A673 (cell line): ENCODE results near the gene LDB2. TPM values are rescaled to one million over a fixed set of nuclear protein-coding genes. Genes with fewer than 3 reads are reported as not detected.

Experiments used
- BruUV-seq: library from RNA; stranded (reverse); fragments of 400-500 nt; replicated peaks from 2 replicates; lab custom pipeline; 2021; lab: Mats Ljungman, UMichigan
- CTCF ChIA-PET: fragments of 300-600 bp; sonication (Branson Sonifier 250); formaldehyde crosslinking; loops from one replicate; lab custom pipeline; 2022; ENCODE audit warnings: antibody characterized with exemption; lab: Charles Lee
- POLR2A ChIA-PET: fragments of 300-600 bp; sonication (Branson Sonifier 250); formaldehyde crosslinking; loops from one replicate; lab custom pipeline; 2022; ENCODE audit warnings: antibody characterized with exemption; ENCODE audit not compliant: low non-redundant PET; lab: Charles Lee
- DNase-seq: peaks from one replicate; pipeline ENCODE4 v3.0.0-alpha.2; 2015; ENCODE audit warnings: low spot score
- H3K27ac ChIP-seq: fragments of 200-600 bp; sonication (generic); 2 replicates; pipeline ENCODE4 v1.5.1; 2016; ENCODE audit warnings: mixed run types, low read depth, mild to moderate bottlenecking, mixed read lengths, antibody characterized with exemption, low read length; ENCODE audit not compliant: poor library complexity, severe bottlenecking
- H3K27me3 ChIP-seq: fragments of 200-600 bp; sonication (generic); replicated peaks from 2 replicates; pipeline ENCODE4 v1.6.1; 2017; ENCODE audit warnings: mixed run types, low read depth, mild to moderate bottlenecking, mixed read lengths, antibody characterized with exemption, low read length; ENCODE audit not compliant: insufficient read depth, poor library complexity
- H3K36me3 ChIP-seq: fragments of 200-600 bp; sonication (generic); 2 replicates; pipeline ENCODE4 v1.6.1; 2016; ENCODE audit warnings: mixed run types, mild to moderate bottlenecking, mixed read lengths, antibody characterized with exemption, low read length; ENCODE audit not compliant: insufficient read depth, poor library complexity, severe bottlenecking
- H3K4me1 ChIP-seq: fragments of 200-600 bp; sonication (generic); 2 replicates; pipeline ENCODE4 v1.6.1; 2017; ENCODE audit warnings: mixed run types, mild to moderate bottlenecking, mixed read lengths, antibody characterized with exemption, low read length; ENCODE audit not compliant: insufficient read depth, poor library complexity, severe bottlenecking
- H3K4me3 ChIP-seq: fragments of 200-600 bp; sonication (generic); 2 replicates; pipeline ENCODE4 v1.5.1; 2016; ENCODE audit warnings: low read depth, mixed run types, mild to moderate bottlenecking, mixed read lengths, low read length; ENCODE audit not compliant: poor library complexity, severe bottlenecking
- H3K9me3 ChIP-seq: fragments of 200-600 bp; sonication (generic); 2 replicates; pipeline ENCODE4 v1.6.1; 2016; ENCODE audit warnings: mixed run types, low read depth, mild to moderate bottlenecking, mixed read lengths, antibody characterized with exemption, low read length; ENCODE audit not compliant: poor library complexity, severe bottlenecking
- CTCF ChIP-seq: fragments of 300-800, 200-600 bp; sonication (generic); conservative IDR thresholded peaks from 2 replicates; pipeline ENCODE4 v1.5.1; 2017; ENCODE audit warnings: low read depth, mild to moderate bottlenecking, antibody characterized with exemption, low read length, moderate library complexity, mixed read lengths
- EZH2 ChIP-seq: fragments of 200-600 bp; sonication (generic); IDR thresholded peaks from 2 replicates; pipeline ENCODE4 v1.6.1; 2017; ENCODE audit warnings: borderline replicate concordance, low read depth, mild to moderate bottlenecking, mixed read lengths, antibody characterized with exemption, low read length; ENCODE audit not compliant: poor library complexity, severe bottlenecking
- intact Hi-C: fragments of 100-400 bp; cut with micrococcal nuclease; formaldehyde crosslinking; loops from one replicate; pipeline ENCODE4 v1.10.0; 2022; ENCODE audit not compliant: unreplicated experiment
- total RNA-seq: library from RNA; stranded (reverse); gene quantifications from 2 replicates; pipeline ENCODE4 v1.2.3, GENCODE V29; 2021

LDB2 gene
- total RNA-seq, 1 experiment from 2014 or later, result 47.4 TPM

GRCh38 chr4:16685536-16685935 is 212.9 kb downstream of the LDB2 start:
- ChIA-PET CTCF (no interaction called here), POLR2A (no interaction called here)
- intact Hi-C loops, result loop anchor here (10.0 kb wide), 1 partner anchor 209 kb away; the partner anchor contains the start of gene LDB2
- BruUV-seq, result no TSS peak
- DNase-seq, result no peak
- H3K36me3 ChIP-seq, result no peaks in the 10 kb centered on the region
- H3K27me3 ChIP-seq, result no peaks in the 10 kb centered on the region
- H3K4me3 ChIP-seq, result no peak overlapping the region
- H3K4me1 ChIP-seq, result peaks cover 93% of the 10 kb centered on the region
- no peaks in the 10 kb centered on the region for H3K9me3 ChIP-seq
- H3K27ac ChIP-seq, result peak overlapping the region; percentile 59
- TF ChIP-seq CTCF (no peak), EZH2 (no peak)

GRCh38 chr4:16684935-16685334 is 213.5 kb downstream of the LDB2 start:
- H3K36me3 ChIP-seq, result no peaks in the 10 kb centered on the region
- H3K9me3 ChIP-seq, result no peaks in the 10 kb centered on the region
- ChIA-PET CTCF (no interaction called here), POLR2A (no interaction called here)
- BruUV-seq, result no TSS peak
- H3K4me1 ChIP-seq, result peaks cover 98% of the 10 kb centered on the region
- TF ChIP-seq CTCF (no peak), EZH2 (no peak)
- H3K27me3 ChIP-seq, result no peaks in the 10 kb centered on the region
- no peak overlapping the region for H3K4me3 ChIP-seq
- no peak for DNase-seq
- intact Hi-C loops, result loop anchor here (10.0 kb wide), 1 partner anchor 210 kb away; the partner anchor contains the start of gene LDB2
- H3K27ac ChIP-seq, result peak overlapping the region; percentile 63

- H3K4me1 ChIP-seq, result peaks cover 98% of the 10 kb centered on the region
- peak overlapping the region; percentile 63 for H3K27ac ChIP-seq
- TF ChIP-seq CTCF (no peak), EZH2 (no peak)
- H3K36me3 ChIP-seq, result no peaks in the 10 kb centered on the region
- DNase-seq, result no peak
- ChIA-PET POLR2A (no interaction called here), CTCF (no interaction called here)
- H3K9me3 ChIP-seq, result no peaks in the 10 kb centered on the region
- H3K27me3 ChIP-seq, result no peaks in the 10 kb centered on the region
- BruUV-seq, result no TSS peak
- intact Hi-C loops, result loop anchor here (10.0 kb wide), 1 partner anchor 211 kb away; the partner anchor contains the start of gene LDB2
- H3K4me3 ChIP-seq, result no peak overlapping the region
Measured at GRCh38 chr4:16684097-16684496, 214.3 kb downstream of the LDB2 start.
